Panc1 (cell line): ENCODE data around the gene ABCB8.

Experiments
- CTCF ChIP-seq: fragments of 450-650 bp; IDR thresholded peaks from 2 replicates; pipeline ENCODE4 v1.5.1; 2017; ENCODE audit warnings: mild to moderate bottlenecking
- POLR2AphosphoS5 ChIP-seq: IDR thresholded peaks from 2 replicates; pipeline ENCODE4 v1.6.1; 2012; ENCODE audit warnings: mild to moderate bottlenecking, low read depth, low read length, moderate library complexity

DNA sequence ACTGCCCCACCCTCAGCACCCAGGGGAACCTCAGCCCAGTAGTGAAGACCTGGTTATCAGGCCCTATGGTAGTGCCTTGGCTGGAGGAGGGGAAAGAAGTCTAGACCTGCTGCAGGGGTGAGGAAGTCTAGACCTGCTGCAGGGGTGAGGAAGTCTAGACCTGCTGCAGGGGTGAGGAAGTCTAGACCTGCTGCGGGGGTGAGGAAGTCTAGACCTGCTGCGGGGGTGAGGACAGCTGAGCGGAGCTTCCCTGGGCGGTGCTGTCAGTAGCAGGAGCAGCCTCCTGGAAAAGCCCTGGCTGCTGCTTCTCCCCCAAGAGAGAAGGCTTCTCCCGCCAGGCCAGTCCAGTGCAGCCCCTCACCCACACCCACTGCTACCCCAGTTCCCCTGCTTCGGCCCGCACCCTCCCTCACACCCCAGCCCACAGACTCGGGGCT lies 31.2 kb upstream of the ABCB8 start:
- TF ChIP-seq POLR2AphosphoS5 (no peak), CTCF (no peak)
